Erythroblast (primary cell): Measurements from ENCODE around the gene PTPRR.

Experiments used
- GATA1 ChIP-seq: IDR thresholded peaks from 2 replicates; pipeline ENCODE4 v1.6.1; 2011; ENCODE audit warnings: low read depth, mild to moderate bottlenecking, control low read depth, low read length, moderate library complexity
- POLR2A ChIP-seq: IDR thresholded peaks from 2 replicates; pipeline ENCODE4 v1.6.1; 2011; ENCODE audit warnings: mild to moderate bottlenecking, low read length

DNA sequence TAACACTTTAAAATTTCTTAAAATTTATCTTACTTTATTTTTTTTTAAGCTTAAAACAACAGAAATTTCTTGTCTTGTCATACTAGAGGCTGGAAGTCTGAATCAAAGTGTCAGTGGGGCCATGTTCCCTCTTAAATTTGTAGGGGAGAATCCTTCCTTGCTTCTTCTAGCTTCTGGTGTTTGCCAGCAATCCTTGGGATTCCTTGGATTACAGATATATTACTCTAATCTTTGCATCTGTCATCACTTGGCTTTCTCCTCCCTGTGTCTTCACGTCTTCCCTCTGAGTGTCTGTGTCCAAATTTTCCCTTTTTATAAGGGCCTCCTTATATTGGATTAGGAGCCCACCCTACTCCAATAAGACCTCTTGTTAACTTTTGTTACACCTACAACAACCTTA, 147.7 kb downstream of the PTPRR start:
- TF ChIP-seq GATA1, result no peak
- no peak for TF ChIP-seq POLR2A
